A673 (cell line): ENCODE data around the gene NPB.

ENCODE experiments used
- EZH2 ChIP-seq: fragments of 200-600 bp; sonication (generic); IDR thresholded peaks from 2 replicates; pipeline ENCODE4 v1.6.1; 2017; ENCODE audit warnings: borderline replicate concordance, low read depth, mild to moderate bottlenecking, mixed read lengths, antibody characterized with exemption, low read length; ENCODE audit not compliant: poor library complexity, severe bottlenecking
- TF ChIP-seq, protein P1 (sequence below): fragments of 300-800, 200-600 bp; sonication (generic); conservative IDR thresholded peaks from 2 replicates; pipeline ENCODE4 v1.5.1; 2017; ENCODE audit warnings: low read depth, mild to moderate bottlenecking, antibody characterized with exemption, low read length, moderate library complexity, mixed read lengths

DNA sequence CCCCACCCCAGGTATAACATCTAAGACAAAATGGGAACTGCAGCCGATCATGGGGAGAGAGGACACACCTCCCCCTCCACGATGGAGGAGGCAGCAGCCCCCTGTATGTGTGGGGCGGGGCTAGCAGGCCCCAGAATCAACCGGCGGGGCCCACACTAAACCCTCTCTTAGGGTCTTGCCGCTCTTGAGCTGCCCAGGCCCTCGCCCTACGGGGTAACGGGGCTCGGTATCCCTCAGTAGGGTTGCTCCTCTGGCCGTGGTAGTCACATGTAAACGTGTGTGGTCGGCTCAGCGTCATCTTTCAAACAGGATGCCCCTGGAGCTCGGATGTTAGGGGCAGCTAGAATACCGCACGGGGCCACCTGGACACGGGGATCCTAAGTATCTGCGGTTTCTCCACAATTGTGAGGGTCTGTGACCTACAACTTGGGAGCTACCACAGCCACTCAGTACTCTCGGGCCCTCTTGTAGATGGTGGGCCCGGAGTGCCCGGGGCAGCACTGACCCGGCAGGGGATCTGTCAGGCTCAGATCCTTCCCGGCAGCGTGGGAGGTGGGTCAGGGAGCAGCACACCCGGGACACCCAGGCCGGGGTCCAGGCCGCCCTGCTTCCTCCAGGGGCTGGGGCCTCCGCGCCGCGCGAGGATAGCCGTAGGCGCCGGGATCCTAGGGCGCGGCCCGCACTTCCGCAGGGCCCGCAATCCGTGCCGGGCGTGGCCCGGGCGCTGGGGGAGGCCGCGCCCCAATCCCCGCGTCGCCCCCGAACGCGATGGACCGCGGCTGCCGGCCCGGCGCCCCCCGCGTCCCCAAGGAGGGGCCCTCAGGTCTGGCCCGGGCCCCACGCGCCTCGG lies 31.7 kb upstream of the NPB start:
- TF ChIP-seq, protein P1, sequence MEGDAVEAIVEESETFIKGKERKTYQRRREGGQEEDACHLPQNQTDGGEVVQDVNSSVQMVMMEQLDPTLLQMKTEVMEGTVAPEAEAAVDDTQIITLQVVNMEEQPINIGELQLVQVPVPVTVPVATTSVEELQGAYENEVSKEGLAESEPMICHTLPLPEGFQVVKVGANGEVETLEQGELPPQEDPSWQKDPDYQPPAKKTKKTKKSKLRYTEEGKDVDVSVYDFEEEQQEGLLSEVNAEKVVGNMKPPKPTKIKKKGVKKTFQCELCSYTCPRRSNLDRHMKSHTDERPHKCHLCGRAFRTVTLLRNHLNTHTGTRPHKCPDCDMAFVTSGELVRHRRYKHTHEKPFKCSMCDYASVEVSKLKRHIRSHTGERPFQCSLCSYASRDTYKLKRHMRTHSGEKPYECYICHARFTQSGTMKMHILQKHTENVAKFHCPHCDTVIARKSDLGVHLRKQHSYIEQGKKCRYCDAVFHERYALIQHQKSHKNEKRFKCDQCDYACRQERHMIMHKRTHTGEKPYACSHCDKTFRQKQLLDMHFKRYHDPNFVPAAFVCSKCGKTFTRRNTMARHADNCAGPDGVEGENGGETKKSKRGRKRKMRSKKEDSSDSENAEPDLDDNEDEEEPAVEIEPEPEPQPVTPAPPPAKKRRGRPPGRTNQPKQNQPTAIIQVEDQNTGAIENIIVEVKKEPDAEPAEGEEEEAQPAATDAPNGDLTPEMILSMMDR = no peak
- no peak for TF ChIP-seq EZH2
